CD1c-positive myeloid dendritic cell (primary cell): Measurements from ENCODE around the gene MAP3K3.

Source experiments
- DNase-seq: peaks from one replicate; pipeline ENCODE4 v3.0.0-alpha.2; 2016; ENCODE audit errors: extremely low spot score

Gene MAP3K3

DNA sequence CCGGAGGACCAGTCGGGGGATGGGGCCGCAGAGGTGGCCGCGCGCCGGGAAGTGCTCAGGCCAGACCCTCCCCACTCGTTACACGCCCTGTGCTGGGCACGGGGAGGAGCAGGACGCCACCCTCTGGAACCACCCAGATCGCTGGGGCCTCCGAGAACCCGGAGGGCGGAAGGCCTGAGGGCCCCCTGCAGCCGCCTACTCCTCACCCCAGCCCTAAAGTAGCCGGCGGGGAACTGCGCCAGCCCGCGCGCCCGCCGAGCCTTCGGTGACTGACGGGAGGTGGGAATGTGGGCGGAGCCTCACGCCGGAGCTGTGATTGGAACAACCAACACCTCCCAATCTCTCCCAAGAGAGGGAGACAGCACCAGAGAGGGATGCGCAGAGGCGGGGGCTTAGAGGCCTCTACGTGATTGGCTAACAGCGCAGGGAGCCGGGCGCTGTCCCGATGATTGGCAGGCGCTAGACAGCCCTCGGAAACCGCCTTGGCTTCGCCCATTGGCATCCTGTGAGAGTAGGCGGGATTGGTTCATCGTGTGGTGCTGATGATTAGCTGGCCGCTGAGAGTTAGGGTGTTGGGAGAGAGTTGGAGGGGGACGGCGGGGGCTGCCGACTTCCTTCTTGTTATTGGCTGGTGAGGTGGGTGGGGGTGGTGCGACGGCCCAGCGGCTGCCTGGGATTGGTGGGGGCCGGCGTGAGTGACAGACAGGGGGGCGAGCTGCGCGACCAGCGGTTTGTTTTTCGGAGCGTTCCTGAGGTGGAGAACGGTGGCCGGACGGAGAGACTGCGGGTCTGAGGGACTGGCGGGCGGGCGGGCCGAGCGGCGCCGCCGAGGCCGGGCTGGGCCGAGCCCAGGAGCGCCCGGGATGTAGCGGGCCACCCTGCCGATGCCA, at the start of gene MAP3K3:
Gene MAP3K3 (plus strand): TSS at position 734 of the 890 bp plus-strand sequence. CDS start 343 bp downstream, outside the sequence.
- DNase-seq = peak; percentile 100

DNA sequence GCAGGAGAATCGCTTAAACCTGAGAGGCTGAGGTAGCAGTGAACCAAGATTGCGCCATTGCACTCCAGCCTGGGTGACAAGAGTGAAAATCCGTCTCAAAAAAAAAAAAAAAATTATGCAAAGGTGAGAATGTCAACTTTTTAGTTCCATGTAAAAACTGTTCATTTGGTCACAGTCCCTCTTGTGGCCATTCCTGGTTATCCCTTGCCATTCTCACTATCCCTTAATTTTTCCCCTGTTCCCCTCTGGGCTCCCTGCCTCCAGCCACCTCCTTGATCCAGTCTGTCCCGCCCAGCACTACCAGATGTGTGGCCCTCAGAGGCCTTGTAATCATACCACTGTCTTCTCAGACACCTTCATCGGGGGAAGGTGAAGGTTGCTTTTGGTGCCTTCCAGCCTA, 48.6 kb upstream of the MAP3K3 start:
- no peak for DNase-seq

DNA sequence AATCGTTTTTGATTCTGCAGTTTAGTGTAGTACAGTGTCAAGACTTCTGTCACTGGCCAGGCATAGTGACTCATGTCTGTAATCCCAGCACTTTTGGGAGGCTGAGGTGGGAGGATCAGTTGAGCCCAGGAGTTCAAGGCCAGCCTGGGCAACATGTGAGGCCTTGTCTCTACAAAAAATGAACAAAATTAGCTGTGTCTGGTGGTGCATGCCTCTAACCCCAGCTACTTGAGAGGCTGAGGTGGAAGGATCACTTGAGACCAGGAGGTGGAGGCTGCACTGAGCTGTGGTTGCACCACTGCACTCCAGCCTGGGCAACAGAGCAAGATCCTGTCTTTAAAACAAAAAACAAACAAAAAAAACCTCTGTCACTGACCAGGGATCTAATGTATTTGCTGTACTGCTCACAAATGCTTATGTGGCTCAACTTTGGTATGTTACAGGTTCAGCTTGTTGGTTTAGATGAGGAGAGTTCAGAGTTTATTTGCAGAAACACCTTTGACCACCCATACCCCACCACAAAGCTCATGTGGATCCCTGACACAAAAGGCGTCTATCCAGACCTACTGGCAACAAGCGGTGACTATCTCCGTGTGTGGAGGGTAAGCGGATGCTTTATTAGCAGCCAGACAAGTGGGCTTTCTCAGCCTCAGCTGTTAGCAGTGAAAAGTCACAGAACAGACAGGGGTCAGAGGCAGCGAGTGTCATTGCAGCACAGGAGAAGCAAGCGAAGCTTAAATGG, 44.0 kb upstream of the MAP3K3 start:
- DNase-seq = no peak

DNA sequence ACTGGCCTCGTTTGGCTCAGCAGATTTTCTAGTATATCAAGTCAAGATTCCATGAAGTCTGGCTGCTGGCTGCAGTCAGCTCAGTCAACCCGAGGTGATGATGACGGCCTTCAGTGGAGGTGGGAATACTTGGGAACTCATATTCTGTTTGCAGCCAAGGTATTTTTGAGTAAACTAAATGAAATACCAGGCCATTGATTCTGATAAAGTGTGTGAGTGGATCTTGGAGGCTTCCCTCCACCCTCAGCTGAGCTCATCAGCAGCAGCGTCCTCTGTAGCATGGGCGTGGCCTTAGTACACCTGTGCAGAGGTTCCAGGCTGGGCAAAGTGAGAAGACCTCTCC, 43.5 kb upstream of the MAP3K3 start:
- no peak for DNase-seq

DNA sequence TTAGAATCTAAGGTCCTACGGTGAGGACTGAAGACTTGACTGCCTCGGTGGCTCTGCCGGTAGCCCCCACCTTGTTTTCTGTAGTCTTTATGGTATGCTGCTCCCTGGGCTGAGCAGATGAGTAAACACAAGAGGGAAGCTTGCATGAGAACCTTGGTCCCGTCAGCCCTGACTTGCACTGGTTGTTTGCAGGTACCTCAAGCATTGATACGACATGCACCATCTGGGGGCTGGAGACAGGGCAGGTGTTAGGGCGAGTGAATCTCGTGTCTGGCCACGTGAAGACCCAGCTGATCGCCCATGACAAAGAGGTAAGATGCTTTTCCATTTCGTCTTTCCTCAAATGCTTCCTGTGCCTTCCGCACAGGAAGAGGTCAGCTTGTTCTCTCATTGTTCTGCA, 42.6 kb upstream of the MAP3K3 start:
- no peak for DNase-seq

DNA sequence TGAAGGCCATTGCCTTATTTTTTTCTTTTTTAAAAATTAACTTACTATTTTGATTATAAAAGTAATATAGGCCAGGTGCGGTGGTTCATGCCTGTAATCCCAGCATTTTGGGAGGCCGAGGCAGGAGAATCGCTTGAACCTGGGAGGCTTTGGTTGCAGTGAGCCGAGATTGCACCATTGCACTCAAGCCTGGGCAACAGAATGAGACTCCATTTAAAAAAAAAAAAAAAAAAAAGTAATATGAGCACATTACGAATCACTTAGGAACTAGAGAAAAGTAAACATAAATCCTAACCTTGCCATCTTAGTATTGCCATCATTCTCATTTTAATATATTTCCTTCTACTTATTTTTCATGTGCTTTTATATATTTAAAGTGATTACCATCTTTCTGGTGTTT, 34.4 kb upstream of the MAP3K3 start:
- DNase-seq = no peak

DNA sequence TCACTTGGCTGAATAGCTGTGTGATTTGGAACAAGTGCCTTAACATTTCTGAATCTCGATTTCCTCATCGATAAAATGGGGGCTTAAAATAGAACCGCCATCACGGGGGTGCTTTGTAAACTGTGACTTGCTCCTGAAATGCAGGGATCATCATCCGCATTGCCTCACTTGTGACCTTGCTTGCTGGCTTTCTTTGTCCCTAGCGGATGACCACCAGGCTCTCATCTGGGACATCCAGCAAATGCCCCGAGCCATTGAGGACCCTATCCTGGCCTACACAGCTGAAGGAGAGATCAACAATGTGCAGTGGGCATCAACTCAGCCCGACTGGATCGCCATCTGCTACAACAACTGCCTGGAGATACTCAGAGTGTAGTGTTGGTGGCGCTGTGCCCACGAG, 33.4 kb upstream of the MAP3K3 start:
- DNase-seq = no peak

DNA sequence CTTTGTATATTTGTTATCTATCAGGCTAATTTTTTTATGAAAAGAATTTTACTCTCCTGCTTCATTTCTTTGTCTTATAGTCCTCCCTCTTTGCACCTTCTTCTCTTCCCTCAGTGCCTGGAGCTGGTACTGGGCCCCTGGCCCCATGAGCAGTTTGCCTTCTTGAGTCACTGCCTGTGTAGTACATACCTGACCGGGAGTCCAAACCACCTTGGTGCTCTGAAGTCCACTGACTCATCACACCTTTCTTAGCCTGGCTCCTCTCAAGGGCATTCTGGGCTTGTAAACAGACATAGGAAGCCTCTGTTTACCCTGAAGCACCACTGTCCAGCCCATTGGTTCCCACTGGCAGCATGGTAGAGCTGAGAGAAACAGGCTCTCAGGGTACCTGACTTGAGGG, 32.6 kb upstream of the MAP3K3 start:
- no peak for DNase-seq

DNA sequence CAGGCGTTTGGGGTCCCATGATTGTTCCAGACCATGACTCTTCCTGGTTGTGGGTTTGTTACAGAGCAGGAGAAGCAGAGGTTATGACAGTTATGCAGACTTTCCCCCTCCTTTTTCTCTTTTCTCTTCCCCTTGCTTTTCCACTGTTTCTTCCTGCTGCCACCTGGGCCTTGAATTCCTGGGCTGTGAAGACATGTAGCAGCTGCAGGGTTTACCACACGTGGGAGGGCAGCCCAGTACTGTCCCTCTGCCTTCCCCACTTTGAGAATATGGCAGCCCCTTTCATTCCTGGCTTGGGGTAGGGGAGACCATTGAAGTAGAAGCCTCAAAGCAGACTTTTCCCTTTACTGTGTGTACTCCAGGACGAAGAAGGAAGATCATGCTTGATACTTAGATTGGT, 29.4 kb upstream of the MAP3K3 start:
- DNase-seq = no peak

DNA sequence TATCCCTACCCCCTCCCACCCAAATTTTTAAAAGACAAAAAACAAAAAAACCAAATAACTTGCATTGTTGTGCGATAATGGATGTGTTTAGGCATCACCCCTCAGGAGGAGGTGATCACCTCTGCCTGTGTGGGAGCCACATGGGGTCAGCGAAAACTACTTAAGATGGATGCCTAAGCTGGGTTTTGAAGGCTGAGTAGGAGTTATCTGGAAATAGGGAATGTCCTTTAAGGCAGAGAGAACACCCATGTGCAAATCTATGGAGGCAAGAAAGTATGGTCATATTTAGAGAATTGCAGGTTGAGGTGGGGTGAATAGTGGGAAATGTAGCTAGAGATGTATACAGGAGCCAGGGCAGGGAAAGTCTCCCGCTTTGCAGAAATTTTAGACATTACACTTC, 27.1 kb upstream of the MAP3K3 start:
- DNase-seq = no peak

DNA sequence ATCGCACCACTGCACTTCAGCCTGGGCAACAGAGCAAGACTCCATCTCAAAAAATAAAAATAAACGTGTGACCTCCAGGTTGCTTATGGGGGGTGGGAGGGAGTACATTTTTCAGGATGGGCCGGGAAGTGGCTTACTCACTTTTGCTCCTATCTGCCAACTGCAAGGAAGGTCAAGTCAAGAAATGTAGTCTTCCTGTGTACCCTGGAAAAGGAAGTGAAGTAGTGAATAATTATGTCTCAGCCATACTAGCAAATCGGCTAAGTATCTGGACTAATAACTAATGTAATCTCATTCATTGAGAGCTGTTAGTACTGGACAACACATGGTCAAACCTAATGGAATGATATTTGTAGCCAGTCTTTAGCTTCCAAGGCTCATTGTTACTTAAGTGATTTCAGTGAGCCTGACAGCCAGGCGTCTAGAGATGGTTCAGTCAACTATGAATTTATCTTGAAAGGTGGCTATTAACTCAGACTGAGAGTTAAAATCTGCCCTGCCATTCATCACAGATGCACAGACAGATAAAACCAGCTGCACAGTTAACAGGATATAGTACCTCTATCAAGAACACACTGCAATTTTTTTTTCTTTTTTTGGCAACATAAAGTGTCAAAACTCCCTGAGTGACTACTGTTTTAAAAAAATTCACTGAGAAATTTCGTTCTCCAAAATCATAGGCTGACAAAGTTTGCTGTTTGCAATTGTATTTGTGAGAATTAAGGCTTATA, 25.2 kb upstream of the MAP3K3 start:
- no peak for DNase-seq

DNA sequence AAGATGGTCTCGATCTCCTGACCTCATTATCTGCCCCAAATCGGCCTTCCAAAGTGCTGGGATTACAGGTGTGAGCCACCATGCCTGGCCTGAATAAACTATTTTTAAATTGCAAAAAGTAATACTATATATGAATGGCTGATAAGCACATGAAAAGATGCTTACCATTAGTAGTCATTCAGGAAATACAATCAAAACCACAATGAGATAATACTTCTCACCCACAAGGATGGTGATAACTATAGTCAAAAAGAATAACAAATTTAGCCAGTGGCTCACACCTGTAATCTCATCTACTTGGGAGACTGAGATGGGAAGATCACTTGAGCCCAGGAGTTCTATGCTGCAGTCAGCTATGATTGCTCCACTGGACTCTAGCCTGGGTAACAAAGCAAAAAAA, 23.9 kb upstream of the MAP3K3 start:
- no peak for DNase-seq

DNA sequence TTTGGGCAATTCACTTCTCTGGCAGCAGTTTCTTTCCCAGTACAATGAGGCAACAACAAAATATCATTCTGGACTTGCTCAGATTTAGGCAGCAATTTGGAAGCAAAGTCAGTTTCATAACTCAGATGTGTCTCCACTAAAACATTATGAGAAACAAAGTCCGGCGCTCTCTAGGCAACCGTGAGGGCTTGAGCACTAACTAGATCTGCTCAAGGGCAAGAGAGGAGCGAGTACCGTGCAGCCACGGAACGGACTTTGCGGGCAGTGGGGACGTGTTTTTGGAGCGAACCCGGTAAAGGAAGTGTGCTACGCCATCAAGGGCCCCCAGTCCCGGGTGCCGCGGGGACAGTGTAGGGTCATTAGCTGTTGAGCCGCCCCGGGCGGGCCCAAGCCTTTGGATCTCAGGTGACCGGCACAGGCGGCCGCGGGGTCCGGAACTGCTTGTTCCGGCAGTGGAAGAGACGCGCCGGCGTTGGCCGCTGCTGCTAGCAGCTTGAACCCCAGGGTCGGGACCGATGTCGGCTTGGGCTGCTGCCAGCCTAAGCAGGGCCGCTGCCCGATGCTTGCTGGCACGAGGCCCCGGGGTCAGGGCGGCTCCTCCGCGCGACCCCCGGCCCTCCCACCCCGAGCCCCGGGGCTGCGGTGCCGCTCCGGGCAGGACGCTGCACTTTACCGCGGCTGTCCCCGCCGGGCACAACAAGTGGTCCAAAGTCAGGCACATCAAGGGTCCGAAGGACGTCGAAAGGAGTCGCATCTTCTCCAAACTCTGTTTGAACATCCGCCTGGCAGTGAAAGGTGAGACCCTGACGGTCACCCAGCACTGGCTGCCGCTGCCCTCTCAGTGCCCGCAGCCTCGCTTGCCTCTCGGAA, 21.4 kb upstream of the MAP3K3 start, which contains the start of gene TACO1:
Gene TACO1 (plus strand): TSS at position 327 of the 870 bp plus-strand sequence. CDS start 189 bp downstream, at position 516.
- peak; percentile 77 for DNase-seq

DNA sequence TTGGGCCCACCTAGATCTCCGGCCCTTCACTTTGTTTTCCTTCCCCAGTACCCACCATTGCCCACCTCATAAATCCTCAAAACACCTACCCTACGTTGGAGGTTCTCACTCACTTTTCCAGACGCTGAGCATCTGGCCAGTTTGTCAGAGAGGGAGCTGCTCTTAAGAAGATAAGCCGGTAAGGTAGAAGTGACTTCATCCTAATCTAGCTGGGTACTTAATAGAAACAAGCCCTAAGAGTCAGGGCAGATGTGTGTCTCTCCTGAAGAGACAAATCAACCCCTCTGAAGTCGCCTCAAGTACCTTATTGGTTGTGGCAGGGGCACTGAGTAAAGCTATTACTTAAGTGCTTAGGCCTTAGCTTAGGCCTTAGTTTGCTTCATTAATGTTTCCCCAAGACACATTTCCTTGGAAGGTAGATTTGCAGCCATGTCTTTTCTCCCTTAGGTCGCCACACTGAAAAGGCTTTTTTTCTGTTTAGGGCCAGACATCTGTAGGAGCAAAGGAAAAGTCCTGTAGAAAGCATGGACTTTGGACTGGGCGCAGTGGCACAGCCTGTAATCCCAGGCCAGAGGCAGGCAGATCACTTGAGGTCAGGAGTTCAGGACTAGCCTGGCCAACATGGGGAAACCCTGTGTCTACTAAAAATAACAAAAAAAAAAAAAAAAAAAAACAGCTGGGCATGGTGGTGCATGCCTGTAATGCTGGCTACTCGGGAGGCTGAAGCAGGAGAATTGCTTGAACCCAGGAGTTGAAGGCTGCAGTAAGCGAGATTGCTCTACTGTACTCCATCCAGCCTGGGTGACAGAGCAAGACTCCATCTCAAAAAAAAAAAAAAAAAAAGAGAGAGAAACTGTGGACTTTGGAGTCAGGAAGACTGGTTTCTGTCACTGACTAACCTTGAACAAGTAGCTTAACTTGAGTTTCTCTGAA, 20.5 kb upstream of the MAP3K3 start:
- no peak for DNase-seq

DNA sequence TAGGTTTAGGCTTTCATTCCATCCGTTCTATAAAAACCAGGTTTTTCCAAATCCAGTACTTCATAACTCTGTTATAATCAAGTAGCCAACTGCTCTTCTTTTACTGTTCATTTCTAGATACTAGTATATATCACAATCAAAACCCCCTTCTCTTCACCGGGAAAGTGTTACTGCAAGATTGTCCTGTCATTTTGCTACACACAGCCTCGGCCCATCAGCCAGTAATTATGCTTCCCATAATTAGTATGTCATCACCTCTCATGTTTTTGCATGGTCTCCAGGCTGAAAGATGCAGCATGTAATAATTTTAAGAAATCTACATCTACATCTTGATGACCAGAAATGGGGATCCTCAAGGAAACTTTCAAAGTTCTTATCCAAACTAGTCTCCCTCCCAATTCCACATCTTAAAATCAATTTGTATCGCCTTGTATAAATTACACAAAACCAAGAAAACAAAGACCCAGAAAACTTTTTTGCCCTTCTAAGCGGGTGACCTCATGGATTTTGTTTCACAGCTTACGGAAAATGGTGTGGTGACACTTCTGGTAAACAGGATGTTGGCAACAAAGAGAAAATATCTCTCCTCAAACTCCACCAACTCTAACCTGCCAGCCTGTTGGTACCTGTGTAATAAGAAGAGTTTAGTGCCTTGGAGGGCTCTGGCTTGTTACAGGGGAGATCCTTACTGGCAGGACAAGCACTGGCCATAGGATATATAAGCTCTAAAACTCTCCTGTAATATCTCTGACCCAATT, 12.2 kb upstream of the MAP3K3 start:
- no peak for DNase-seq

DNA sequence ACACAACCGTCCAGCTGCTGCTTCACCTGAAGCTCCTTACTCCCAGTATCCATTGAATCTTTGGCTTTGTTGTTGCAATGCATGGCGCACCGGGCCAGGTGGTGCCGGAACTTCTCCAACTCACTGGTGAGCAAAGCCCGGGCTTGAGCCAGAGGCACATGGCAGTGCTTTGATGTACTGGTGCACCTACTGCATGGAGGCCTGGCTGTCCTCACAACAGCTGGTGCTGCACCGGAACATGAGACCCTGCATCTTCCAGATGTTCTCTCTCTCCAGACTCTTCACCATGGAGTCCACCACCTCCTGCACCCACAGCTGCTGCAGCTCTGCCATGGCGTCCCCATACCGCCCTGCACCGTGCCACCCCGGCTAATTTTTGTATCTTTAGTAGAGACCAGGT, 11.4 kb upstream of the MAP3K3 start:
- DNase-seq = no peak

DNA sequence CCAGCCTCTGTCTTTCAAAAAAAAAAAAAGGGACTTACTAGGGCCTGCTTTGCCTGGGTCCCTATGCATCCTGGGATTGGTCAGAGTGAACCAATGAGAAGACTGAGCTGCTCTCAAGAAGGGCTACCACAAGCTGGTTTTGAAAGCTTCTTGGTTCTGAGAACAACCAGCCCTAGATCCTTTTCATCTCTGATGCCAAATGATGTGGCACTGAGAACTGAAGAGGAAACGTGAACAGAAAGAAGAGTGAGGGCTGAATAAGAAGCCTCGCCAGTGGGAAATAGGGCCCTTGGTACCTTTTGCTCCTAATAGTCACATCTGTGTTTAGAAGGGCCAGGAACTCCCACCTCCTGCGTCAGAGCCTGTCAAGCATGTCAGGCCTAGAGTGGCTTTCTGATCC, 10.9 kb upstream of the MAP3K3 start:
- DNase-seq = no peak

DNA sequence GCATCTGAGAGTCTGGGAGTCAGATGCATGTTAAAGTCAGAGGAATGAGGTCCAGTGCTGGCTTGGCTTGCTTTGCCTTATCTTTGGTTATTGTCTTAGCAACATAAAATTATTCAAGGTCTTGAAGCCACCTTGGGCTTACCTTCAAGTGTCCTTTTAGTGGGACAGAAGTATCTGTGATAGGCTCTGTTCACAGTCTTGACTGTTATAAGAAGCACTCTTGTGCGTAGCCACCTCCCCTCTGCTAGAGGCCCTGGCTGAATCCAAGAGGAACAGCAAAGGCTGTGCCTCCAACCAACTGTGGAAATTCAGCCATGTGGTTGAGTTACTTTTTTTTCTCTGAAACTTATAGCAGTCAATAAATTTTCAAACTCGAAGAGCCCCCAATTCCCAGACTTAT, 8.6 kb upstream of the MAP3K3 start:
- DNase-seq = no peak

DNA sequence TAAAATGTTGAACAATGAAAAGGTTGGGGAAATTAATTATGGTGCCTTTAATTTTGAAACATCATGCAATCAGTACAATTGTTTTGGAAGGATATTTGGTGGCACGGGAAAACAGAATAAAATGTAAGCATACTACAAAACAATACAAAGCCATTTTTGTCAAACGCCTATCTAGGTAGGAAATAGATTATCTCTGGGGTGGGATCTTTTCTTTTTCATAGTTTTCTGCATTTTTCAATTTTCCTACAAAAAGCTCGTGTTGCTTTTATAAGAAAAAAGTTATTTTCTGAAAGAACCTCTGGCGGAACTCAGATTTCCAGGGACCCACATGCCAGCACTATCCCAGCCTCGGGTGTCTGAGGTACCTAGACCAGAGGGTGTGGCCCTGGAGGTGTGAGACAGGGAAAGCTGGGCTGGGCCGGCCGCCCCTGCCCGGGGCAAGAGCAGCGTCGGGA, 961 bp upstream of the MAP3K3 start:
- no peak for DNase-seq
